ENCODE results near the gene SLC16A12.
"Not testable (repeated sequence)": the region's sequence is repeated elsewhere in the genome, so short reads cannot be mapped to it uniquely, and the experiment has no call there.

Gene SLC16A12

DNA sequence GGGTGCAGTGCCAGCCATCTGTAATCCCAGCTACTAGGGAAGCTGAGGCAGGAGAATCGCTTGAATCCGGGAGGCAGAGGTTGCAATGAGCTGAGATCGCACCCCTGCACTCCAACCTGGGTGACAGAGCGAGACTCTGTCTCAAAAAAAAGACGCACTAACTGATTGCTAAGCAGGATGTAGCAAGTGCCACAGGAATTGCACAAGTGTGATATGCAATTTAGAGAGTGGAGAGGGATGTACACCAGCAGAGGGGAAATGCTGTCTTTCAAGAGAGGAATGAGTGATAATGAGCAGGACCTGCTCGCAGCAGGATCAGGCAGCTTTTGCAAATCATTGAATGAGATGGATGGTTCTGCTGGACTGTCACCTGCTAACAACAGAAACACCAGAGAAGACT is 13.3 kb upstream of the SLC16A12 start:
- no peak for DNase-seq

DNA sequence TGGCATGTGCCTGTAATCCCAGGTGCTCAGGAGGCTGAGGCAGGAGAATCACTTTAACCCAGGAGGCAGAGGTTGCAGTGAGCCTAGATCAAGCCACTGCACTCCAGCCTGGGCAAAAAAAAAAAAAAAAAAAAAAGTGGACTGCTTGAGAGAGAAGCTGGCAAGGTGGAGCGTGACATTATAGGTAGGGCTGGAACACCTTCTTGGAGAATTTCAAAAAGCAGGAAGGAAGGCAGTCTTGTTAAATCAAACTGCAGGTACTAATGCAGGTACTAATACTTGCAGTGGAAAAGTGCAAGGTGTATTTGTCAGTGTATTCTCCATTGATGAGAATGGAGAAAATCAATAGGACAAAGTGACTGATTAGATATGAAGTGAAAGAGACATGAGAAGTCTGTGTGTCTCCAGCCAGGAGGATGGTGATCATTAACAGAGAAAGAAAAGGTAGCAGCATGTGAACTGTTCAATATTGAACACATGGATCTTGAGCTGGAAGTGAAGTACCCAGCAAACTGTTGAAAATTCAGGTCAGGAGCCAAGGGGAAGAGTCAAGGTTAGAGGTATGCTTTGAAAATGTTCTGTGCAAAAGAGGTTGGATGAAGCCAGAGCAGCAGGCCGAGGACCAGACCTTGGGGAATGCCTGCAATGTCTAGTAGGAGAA is 12.6 kb upstream of the SLC16A12 start:
- no peak for DNase-seq

DNA sequence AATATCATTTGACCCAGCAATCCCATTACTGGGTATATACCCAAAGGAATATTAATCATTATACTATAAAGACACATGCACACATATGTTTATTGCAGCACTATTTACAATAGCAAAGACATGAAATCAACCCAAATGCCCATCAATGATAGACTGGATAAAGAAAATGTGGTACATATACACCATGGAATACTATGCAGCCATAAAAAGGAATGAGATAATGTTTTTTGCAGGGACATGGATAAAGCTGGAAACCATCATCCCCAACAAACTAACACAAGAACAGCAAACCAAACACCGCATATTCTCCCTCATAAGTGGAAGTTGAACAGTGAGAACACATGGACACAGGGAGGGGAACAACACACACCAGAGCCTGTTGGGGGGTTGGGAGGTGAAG is 11.3 kb upstream of the SLC16A12 start:
- DNase-seq: not testable (repeated sequence)

DNA sequence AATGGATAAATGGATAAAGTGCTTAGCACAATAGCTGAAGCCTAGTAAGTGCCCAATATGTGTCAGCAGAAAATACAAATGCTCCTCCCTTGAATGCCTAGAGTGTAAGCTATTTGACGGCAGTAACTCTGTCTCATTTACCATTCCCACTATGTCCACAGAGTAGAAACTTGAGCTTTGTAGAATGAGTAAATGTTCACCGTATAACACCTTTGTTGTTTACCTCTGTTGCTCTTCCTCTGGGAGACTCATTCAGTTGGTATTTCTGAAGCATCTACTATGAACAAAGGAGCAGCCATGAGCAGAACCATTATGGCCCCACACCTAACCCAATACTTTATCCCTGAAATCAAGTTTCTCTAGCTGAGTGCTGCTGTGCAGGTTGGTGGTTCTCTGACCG is 8.4 kb upstream of the SLC16A12 start:
- no peak for DNase-seq

DNA sequence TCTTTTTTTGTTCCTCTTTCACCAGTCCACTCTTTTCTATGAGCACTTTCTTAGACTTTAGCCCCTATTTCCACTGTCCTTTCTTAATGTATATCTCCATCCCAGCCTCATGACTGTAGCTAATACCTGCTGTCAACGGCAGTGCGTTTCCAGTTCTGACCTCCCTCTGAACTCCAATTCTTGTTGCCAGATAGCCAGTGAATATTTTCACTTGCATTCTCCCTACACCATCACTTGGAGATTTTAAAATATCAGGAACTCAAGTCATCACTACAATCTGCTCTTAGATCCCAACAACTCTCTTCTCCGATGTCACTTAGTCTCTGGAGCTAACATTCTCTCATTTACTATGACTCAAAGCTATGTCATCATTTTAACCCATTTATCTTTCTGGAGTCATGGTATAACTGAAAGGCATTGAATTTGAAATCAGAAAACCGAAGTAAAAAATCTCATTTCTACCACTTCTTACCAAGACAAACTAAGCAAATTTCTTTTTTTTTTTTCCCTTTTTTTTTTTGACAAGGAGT is 5.1 kb upstream of the SLC16A12 start:
- no peak for DNase-seq

DNA sequence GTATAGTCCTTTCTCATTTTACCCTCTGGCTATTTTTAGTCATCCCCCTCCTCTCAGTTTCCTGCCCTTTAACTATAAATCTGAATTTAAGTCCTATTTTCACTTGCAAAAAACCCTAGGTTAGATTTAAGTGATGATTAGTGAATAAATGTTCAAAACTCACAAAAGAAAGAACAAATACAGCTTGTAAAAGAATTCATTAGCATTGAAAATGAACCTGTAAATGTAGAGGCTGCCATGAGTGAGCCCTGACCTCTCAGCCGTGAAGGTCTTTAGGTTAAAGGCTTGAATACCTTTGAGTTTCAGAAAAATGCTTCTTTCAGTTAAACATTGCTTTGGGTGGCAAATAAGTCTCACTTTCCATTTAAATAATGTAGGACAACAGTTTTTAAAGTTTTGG is 2.0 kb upstream of the SLC16A12 start:
- DNase-seq: no peak

DNA sequence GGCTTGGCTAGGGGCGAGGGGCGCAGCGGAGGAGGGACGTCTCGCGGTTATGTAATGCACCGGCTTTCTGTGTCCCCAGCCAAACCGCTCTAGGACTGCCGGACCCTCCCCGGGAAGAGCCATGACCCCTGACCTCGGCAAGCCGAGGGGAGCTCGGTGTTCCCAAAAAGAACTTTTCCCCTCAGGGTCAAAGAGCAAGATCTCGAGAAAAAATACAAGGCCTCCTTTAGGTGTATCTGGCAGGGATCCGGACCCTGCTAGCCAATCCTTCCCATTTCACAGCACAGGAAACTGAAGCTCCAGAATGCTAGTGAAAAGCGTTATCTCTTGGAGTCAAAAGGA is 590 bp upstream of the SLC16A12 start:
- no peak for DNase-seq

DNA sequence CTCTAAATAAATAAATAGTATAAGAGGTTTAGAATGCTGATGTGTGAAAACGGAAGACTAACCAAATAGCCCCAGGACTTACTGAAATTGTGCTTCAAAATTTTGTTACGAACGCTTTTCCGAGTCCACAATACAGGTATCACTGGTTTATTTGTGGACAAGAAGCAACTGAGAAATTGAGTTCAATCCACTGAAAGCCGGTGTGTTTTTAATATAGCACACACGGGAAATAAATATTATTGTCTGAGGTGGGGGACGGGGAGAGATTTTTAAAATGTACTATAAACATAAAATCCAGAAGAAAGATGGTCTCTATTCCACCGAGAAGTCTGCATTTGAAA is 598 bp downstream of the SLC16A12 start:
- no peak for DNase-seq

DNA sequence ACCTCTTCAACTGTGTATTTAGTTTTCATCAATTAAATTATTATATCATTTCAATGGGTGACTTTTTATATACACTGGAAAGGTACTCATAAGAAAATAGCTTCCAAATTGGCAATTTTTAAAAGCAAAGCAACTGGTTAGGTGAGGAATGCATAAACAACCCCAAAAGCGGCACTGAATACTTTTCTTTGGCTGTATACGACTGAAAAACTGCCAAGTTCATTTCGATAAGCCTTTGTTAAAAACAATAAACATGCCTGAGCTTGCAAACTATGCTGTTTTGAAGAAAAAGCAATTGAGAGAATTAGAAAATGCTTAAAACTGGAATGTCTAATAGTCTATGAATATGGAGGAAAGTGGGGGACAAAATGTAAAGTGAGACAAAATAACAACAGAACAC is 2.9 kb downstream of the SLC16A12 start:
- no peak for DNase-seq

DNA sequence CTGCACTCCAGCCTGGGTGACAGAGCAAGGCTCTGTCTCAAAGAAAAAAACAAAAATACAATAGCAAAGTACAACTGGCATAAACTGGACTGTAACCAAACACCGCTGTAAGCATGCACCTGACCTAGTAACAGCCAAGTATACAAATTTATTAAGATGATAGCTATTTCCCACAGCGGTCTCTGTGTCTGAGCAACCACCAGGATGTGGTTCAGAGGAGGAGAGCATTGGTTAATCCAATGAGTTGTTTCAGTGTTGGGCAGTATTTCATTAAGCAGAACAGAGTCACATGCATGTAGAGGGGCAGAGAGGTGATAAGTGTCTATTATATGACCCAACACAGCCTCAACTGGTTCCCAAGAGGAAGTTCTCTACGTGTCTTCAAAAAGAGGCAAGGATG is 4.0 kb downstream of the SLC16A12 start:
- DNase-seq: no peak

DNA sequence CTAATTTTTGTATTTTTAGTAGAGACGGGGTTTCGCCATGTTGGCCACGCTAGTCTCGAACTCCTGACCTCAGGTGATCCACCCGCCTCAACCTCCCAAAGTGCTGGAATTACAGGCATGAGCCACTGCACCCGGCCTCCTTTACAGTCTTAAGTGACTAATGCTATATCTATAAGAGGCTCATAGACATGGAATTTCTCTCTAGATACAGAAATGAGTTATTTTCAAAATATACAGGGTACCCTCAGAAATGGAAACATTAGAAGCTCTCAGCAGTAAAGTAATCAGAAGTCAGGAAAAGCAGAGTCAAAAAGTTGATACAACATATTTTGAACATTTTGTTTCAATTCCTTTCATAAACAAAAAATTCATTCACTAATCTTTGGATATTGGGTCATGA is 5.7 kb downstream of the SLC16A12 start:
- DNase-seq: not testable (repeated sequence)

DNA sequence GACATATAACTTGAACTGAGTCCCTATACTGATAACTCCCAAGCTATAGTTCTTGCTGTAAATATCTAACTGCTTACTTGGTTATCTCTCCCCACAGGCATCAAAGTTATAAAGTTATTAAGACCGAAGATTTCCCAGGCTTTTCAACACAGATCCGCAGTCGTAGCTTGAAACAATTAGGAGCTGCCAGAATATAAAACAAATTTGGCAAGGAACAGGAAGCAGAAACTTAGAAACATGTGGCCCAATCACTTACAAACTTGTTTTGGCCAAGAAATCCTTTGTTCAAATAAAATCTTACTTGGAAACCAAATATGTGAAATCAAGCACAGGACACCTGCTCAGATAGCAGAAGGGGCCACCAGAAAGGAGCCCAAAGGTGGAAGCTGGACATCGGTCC is 9.0 kb downstream of the SLC16A12 start:
- no peak for DNase-seq

DNA sequence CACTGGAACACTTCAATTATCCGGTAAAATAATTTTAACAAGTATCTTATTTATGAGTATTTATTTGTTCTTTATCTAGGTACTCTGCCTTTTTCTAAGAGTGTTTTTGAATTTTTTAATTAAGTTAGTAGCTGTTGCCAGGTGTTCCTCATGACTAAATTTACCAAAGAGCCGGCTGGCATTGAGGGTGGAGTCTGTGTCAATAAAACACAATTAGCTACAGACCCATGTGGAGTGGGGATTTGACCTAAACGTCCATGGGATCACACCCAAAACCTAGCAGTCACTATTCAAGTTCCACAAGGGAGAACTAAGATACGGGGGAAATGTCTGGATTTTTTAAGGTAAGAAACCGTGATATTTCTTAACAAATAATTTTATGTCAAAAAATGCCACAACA is 9.8 kb downstream of the SLC16A12 start:
- DNase-seq: no peak

DNA sequence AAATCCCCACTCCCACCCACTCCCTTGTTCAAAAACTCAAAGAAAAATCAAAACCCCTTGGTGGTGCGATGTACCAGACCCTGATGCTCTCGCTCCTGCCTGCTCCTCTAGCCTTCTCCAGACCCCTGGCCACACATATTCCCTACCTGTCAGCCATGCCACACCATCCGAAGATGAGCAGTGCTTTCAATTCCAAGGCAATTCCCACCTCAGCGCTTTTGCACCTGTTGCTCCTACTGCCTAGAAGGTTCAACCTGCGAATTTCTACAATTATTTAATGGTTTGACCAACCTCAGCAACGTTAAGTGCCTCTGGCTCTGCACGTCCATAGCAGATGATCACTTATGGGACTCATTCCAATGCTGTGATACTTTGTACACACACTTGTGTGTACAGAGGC is 11.1 kb downstream of the SLC16A12 start:
- DNase-seq: no peak

DNA sequence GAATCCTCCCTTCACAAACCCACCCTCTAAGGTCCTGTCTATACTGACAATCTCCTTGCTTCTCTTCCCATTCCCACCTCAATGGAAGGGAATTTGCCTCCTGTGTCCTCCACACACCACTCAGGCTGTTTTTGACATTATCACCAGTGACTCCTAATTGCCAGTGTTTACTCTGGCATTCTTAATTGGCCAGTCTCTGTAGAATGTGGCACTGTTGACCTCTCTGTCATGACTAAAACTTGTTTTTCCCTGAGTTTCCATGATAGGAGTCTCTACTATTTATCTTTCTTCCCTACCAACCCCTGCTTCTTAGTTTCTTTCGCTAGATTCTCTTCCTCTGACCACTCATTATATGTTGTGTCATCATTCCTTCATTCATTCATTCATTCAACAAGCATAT is 12.1 kb downstream of the SLC16A12 start:
- no peak for DNase-seq

DNA sequence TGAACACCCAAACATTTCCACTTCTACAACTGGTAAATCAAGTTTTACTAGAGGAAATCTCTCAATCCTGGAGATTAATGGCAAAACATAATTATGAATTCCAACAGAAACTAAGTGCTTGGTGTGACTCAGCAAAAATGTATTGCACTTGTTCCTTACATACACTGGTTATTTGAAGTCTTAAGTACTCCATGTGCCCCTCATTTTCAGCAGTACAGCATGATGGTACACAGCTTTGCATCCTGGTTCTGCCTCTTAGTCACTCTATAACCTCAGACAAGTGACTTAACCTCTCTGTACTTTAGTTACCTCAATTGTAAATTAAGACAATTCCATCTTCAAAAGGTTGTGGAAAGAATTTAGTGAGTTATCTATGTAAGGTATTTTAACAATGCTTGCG is 12.9 kb downstream of the SLC16A12 start:
- no peak for DNase-seq

DNA sequence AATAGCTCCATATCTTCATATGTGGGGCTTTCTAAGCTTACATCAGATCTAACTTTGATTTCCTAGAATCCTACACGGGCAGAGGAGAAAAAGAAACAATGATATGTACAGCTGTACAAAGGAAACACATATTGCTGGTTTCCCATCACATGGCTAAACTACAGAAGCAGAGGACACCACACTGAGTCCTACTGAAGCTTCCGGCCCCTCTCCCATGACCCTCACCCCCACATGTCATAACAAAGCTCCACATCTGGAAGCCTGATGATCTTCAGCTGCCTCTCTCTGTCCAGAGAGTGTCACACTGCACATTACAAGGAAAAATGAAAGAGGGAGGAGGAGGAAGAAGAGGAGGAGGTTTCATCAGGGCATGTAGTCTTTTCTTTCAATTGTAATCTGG is 14.0 kb downstream of the SLC16A12 start:
- DNase-seq: no peak

DNA sequence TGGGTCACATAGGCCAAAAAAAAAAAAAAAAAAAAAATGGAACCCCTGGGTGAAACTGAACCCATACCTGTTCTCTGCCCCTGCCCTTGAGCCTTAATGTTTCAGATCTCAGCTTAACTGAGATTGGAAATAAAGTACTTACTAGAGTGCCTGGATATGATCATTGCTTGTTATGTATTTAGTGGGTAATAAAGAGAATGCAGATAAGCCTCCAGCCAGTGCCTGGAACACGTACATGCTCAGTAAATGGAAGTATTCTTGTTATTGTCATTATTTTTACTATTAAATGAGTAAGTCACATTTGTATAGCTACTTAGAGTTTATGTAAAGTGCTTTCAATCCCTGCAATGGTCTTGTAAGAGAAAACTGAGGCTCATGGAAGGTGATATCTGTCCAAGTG is 14.7 kb downstream of the SLC16A12 start:
- DNase-seq: no peak

DNA sequence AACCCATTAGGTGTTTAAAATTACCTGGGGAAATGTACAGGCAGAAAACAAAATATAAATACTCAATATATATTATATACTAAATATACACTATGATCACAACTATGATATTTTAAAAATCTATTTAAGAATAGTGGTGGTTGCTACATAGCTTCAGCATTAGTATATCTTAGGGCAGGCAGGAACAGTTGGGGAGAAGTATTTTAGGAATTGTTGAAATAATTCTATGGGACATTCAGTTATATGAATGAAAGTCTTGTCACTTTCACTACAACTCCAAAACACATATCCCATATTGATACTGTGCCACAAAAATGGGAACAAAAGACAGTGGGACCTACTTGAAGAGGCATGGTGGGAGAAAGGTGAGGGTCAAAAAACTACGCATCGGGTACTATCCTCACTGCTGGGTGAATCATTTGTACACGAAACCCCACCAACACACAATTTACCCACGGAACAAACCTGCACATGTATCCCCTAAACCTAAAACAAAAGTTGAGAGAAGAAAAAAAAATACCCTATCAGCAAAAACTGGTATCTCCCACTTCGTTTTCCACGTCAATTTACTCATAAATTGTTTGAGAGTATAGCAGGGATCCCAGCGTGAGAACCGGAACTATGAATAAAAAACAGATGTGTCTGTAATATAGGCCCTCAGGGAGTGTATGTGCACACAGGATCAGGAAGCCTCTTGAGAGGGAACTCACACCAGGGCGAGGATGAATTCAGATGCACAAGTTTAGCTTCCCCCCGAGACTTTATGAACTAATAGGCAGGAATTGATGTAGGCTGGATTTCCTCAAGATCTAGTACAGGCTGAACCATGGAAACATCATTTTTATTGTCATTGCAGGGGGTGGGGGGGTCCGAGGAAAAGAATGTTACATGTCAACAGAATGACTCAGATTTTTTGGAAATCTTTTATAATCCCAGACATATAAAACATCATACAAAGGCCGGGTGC is 16.2 kb downstream of the SLC16A12 start:
- DNase-seq: no peak

DNA sequence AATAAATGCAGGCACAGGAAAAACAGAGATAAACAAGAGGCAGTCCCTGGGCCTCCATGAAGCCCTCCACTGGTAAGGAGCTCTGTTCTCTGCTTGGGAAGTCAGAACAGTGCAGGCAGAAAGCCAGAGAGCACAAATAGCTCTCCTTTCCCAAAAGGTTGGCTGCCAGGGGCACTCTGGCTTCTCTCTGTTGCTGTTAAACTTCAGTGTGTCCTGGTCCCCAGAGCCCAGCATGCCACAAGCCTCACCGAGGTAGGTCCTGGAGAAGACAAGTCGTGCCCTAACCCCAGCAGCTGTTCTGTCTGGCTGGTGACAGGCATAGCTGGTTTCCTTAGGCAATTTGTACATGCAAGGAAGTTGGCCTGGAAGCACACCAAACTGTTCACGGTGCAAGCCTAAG is 17.3 kb downstream of the SLC16A12 start:
- DNase-seq: no peak

DNA sequence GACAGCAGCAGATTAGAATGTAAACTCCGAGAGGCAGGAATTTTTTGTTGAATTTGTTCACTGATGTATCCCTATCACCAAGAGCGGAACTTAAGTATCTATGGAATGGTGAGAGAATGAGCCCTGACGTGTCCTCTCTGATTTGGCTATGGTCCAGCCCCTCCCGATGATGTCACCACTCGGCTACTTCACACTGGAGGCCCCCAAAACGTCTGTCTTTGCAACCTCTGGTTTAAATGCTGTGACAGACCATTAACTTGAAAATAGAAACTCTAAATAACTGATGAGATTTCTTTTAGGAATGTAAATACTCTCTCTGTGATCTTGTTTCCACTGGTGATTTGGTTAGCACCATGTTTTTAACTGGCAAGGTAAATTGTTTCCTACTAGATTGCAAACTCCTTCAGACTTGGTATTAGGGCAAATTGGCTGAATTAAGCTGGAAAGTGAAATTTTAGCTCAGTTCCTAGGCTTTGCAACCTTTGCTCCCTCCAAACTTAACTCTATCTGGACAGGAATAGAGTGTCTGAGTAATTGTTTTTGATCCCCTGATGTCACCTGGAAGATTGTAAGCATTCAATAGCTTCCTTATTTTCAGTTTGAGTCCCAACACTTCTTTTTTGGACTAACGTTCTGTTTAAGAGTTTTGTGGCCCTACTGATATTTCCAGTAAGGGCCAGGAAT is 19.1 kb downstream of the SLC16A12 start:
- DNase-seq: no peak

DNA sequence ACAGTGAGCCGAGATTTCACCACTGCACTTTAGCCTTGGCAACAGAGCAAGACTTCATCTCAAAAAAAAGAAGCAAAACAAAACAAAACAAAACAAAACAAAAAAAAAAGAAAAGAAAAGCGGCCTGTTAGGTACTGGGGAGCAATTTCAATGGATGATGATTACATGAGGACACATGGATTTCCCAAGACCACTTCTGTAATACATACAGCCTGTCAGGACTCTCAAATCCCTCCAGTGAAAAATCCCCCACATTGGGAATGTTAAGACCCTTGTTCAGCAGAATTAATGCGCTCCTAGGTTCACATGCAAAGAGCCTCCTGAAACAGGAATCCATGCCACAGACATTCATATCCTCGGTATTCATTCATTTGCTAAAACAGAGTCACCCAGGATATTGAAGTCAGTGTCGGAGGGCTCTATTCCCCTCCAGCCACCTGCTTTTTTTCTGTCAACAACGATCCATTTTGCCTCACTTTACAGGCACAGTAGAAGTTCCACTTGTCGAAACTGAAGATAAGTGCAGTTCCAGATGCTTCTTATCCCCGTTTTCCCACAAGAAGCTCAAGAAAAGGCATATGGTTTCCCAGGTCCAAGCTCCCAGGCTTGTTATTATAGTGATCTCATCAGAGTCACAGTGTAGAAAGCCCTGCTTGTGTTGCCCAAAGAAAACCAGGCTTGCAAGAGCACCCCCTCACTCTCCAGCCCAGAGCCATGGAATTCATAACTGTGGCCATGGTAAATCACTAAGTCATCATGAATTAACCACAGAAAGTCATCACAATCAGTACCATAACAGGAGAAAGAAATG is 20.2 kb downstream of the SLC16A12 start:
- no peak for DNase-seq
